Retinal pigment epithelial cell (primary cell): ENCODE results near the gene DDO.
"Not testable (repeated sequence)": the region's sequence is repeated elsewhere in the genome, so short reads cannot be mapped to it uniquely, and the experiment has no call there.

Experiments used
- DNase-seq: peaks from one replicate; pipeline ENCODE4 v3.0.0-alpha.2; 2010; ENCODE audit warnings: low read depth
- H3K4me3 ChIP-seq: 2 replicates; pipeline ENCODE4 v1.5.1; 2011; ENCODE audit warnings: mild to moderate bottlenecking, low read length, control low read depth, moderate library complexity
- CTCF ChIP-seq: conservative IDR thresholded peaks from 2 replicates; pipeline ENCODE4 v1.5.1; 2011; ENCODE audit warnings: low read depth, low read length, control low read depth, inconsistent platforms

Gene DDO, protein sequence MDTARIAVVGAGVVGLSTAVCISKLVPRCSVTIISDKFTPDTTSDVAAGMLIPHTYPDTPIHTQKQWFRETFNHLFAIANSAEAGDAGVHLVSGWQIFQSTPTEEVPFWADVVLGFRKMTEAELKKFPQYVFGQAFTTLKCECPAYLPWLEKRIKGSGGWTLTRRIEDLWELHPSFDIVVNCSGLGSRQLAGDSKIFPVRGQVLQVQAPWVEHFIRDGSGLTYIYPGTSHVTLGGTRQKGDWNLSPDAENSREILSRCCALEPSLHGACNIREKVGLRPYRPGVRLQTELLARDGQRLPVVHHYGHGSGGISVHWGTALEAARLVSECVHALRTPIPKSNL

DNA sequence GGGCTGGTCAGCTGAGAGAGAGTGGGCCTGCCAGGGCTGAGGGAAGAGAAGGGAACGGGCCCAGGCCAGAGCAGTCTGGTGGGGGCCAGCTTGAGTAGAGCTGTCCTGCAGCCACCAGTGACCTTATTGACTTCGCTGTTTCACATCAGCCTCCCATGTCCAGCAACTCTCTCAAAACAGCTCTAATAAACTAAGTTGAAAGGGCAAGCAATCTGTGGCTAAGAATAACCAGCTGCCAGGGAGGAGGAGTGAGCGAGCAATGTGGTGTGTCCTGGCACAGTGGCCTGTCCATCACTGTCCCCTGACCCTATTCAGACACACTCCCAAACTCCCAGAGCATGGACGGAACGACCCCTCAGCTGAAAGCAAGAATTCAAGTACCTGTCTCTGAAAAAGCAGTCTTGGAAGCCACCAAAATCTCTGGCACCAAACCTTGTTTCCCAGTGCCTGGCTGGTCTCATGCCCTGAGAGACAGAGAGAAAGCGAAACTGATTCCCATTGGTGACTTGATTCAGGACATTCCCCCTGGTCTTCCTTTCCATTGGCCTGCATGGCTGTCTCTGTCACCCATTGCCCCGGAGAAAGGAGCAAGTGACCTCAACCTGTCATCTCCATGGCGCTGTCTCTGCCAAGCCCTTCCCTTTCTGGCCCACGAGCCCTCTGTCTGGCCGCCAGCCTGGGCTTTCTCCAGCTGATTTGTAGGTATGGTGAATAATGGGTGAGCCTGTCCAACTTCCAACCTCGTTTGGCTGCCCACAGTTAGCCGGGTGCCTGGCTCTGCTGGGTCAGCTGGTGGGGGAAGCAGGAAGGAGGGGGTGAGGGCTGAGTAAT, at the start of gene DDO:
TSS of gene DDO (minus strand) at position 490 of the 831 bp plus-strand sequence. CDS start 2,113 bp downstream, outside the sequence.
- TF ChIP-seq CTCF: no peak
- peak; percentile 35 for DNase-seq
- H3K4me3 ChIP-seq: no peak within 1 kb of the TSS

DNA sequence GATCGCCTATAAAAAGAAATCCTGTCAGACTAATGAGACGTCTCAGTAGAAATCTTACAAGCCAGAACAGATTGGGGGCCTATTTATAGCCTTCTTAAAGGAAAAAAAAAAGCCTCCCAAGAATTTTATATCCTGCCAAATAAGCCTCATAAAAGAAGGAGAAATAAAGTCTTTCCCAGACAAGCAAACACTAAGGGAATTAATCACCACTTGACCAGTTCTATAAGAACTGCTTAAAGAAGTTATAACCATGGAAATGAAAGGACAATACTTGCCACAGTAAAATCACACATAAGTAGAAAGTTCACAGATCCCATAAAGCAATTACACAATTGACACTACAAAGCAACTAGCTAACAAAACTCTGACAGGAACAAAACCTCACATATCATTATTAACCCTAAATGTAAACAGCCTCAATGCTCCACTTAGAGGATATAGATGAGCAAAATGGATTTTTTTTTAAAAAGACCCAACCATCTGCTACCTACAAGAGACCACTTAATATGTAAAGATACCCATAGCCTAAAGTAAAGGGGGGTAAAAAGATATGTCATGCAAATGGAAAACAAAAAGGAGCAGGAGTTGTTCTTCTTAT, 47.6 kb upstream of the DDO start:
- no peak for DNase-seq
- H3K4me3 ChIP-seq: no peak overlapping the region
- no peak for TF ChIP-seq CTCF

- no peak for DNase-seq
- no peak overlapping the region for H3K4me3 ChIP-seq
- no peak for TF ChIP-seq CTCF
These were observed 46.0 kb upstream of the DDO start for GRCh38 chr6:110461376-110461775.

GRCh38 chr6:110459137-110459536, 43.8 kb upstream of the DDO start:
- DNase-seq: no peak
- no peak for TF ChIP-seq CTCF
- no peak overlapping the region for H3K4me3 ChIP-seq

DNA sequence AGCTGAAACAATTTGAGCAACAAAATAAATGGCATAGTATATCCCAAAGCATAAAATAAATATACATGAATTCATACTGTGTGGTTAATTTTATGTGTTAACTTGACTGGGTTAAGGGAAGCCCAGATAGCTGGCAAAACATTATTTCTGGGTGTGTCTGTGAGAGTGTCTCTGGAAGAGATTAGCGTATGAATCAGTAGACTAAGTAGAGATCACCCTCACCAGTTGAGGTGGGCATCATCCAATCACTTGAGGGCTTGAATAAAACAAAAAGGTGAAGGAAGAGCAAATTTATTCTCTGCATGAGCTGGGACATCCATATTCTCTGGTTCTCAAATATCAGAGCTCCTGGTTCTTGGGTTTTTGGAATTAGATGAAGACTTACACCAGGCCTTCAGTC, 43.1 kb upstream of the DDO start:
- no peak for DNase-seq
- TF ChIP-seq CTCF: no peak
- H3K4me3 ChIP-seq: no peak overlapping the region

- H3K4me3 ChIP-seq, DNase-seq: not testable (repeated sequence)
- peak; percentile 44 for TF ChIP-seq CTCF
These were observed 42.3 kb upstream of the DDO start for GRCh38 chr6:110457567-110458175.
